ENCODE measurements around the gene ZSWIM6.

The ZSWIM6 gene

GRCh38 chr5:61450493-61451279 is 118.6 kb downstream of the ZSWIM6 start:
- DNase-seq, result no peak

DNA sequence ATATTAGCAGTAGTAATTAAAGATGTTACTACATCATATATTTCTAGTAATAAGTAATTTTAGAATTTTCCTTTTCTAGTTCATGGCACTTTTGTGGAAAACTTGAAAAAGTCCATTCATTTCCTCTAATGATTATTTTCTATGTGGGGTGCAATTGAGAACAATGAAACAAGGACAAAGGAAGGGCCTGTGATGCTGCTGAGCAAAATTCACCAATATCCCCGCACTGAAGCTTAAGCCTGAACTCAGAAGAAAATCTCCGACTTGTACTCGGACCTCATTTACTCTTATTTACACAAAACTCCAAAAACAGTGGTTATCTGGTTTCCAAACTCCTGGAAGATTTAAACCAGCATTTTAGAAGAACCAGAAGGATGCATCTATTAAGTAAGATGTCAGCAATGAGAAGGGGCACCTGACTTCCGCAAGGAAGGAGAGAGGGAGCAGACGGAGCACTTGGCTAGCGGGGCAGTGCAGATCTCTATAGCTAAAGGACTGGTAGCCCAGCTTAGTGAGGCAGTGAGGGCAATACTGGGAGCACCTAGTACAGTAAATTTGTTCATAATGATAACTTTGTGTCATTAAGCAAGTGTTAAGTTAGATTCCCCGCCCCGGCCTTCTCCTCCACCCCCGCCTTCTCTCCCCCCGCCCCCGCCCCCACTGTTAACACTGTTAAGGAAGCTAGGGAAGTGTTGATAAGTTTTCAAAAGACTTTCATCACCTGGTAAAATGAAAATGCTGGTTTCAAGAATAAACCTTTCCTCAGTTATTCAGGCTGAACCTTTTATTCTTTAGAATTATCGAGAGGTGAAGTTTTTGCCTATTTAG is 123.3 kb downstream of the ZSWIM6 start:
- no peak for DNase-seq

GRCh38 chr5:61460471-61460870 is 128.4 kb downstream of the ZSWIM6 start:
- no peak for DNase-seq

GRCh38 chr5:61461417-61461816 is 129.4 kb downstream of the ZSWIM6 start:
- no peak for DNase-seq

DNA sequence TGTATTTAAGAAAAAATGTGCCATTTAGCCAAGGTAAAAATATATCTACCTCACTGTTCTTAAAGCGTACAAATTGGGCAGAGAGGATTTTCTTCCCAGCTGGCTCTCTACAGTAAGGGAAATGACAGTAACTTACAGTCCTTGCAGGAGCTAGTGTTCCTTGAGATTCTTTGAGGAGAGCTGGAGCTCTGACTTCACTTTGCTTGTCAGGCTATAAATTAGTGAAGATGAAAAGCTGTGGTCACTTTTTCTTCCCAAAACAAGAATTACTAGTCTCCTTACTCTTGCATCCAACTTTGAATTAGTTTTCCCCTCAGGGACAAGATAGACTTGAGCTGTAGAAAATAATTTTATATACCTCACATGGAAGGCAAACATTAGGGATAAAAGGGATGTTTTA is 129.9 kb downstream of the ZSWIM6 start:
- no peak for DNase-seq

GRCh38 chr5:61463596-61463995 is 131.5 kb downstream of the ZSWIM6 start:
- DNase-seq, result no peak

GRCh38 chr5:61464512-61464911 is 132.5 kb downstream of the ZSWIM6 start:
- DNase-seq, result no peak

DNA sequence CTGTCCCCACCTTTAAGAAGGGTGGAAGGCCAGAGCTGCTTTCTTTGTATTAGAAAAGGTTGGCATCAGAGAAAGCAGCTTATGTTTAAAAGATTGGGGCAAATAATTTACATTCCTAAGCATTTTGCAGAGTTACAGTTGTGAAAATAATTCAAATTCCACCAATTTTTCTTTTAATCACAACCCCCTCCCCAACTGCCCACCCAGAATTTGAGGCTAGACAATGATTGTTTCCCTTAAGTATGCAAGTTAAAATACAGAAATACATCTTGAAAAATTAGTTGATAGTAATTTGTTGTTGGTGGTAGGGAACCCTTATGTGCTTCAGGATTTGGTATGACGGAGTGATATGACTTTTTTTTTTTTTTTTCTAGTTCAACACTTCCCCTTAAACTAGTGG is 133.0 kb downstream of the ZSWIM6 start:
- no peak for DNase-seq

DNA sequence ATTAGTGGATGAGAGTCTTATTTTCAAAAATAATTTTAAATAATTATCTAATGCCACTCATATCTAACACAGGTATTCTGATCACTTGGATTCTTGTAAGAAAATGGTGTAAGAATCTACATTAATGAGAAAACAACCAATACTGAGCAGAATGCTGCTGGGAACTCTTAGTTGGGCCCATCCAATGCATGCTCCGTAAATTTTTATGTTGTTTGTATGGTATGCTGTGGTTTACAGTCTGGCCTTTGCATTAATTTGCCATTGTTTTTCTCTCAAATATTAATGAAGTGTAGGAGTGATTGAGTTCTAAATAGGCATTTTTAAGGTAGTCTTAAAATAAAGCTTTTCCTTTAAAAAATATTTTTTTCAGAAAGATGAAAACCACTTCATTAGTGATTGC is 133.4 kb downstream of the ZSWIM6 start:
- no peak for DNase-seq

- DNase-seq, result peak; percentile 36
Observed at GRCh38 chr5:61466017-61466416, 134.0 kb downstream of the ZSWIM6 start.

GRCh38 chr5:61467766-61468482 is 135.9 kb downstream of the ZSWIM6 start:
- no peak for DNase-seq

DNA sequence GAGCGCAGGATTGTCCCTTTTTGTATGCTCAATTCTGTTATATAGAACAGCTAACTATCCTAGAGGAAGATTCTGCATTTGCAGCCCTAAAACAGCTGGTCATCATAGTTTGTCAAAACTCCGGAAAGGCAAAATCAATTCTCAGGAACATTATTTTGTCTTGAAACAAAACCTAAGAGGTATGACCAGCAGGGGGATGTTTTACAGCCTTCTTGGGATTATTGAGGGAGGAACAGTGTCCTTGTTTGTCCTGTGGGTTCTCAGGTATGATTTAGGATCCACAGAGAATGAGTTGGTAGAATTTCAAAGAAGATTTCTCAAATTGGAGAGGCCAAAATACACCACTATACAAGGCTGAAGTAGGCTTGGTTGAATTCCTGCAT is 136.4 kb downstream of the ZSWIM6 start:
- DNase-seq, result no peak

DNA sequence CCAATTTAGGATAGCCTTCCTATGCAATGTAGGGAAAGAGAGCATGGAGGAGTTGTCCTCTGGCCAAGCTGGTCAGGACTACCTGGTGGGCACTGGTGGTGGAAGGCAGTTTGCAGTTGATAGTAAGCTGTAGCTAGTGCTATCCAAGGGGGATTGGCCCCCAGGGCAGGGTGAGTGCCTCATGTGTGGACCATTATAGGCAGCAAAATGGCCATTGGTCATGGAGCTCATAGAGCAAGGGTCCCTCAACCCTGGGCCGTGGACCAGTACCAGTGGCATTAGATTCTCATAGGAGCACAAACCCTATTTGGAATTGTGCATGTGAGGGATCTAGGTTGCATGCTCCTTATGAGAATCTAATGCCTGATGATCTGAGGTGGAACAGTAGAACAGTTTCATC is 139.3 kb downstream of the ZSWIM6 start:
- DNase-seq, result no peak

DNA sequence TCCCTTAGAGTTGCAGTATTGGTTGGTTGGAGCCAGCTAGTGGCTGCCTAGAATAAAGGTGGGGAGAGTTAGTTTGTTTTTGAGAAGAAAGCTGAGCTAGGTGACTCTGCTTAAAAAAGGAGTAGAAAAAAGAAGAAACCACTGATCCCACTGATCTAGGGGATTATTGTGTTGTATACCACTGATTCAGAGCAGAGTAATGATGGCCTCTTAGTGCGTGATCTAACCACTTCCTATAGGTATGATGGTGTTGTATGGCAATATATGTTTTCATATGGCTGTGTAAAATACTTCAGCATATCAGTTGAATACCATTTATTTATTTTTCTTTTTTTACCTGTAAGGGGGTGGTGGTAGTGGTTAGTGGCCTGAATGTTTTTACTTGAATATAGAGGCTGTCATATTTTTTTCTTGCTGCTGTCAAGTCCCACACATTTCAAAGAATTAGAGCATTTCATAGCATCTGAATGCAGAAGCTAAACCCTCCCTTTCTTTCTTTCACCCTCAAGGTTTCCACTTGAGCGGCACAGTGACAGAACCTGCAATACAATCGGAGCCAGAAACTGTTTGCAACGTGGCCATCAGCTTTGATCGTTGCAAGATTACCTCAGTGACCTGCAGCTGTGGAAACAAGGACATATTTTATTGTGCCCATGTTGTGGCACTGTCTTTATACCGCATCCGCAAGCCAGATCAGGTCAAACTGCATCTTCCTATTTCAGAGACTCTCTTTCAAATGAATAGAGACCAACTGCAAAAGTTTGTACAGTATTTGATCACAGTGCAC is 140.3 kb downstream of the ZSWIM6 start:
- no peak for DNase-seq

DNA sequence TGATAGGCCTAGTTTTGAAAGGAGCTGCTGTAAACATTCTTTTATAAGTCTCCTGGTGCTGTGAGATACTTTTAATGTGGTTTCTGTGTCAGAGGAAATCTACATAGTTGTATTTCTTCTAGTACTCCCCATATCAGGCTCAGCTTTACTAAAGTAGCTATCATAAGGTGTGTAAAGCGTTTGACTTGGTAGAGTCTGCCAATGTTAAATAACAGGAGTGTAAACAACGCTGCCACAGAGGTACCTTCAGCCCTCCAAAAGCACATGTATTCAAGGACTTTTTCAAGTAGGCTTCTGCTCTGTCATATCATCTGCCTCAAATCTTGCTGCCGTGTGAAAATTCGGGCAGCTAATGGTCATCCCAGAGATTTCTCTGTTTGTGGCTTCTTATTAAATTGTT is 142.7 kb downstream of the ZSWIM6 start:
- no peak for DNase-seq

DNA sequence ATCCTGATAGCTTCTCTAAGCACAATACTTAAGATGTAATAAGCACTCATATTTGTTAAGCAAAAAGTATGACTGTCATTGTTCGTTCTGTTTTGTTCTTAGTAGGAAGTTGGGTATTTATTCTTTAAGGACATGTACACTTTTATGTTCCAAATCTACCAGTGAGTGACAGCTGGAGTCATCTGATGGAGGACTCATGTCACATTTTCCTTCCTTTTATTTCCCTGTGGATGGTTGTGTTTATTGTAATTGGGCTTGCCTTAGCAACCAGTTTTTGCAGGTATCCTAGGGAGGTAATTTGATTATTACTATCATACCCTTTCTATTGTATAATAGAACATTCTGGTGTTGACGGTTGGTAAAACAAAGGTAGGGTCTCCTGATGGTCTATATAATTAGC is 145.7 kb downstream of the ZSWIM6 start:
- no peak for DNase-seq

- no peak for DNase-seq
Observed at GRCh38 chr5:61479850-61480614, 148.0 kb downstream of the ZSWIM6 start.

DNA sequence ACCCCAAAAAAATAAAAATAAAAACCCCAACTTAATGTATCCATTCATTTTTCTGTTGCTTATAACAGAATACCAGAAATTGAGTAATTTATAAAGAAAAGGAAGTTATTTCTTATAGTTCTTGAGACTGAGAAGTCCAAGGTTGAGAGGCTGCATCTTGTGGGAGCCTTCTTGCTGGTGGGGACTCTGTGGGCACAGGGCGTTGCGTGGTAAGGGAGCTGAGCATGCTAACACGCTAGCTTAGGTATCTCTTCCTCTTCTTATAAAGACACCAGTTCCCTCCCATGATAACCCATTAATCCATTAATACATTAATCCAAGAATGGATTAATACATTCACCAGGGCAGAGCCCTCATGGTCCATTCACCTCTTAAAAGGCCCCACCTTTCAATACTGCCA is 150.9 kb downstream of the ZSWIM6 start:
- no peak for DNase-seq

- no peak for DNase-seq
Observed at GRCh38 chr5:61486476-61486875, 154.4 kb downstream of the ZSWIM6 start.

- no peak for DNase-seq
Observed at GRCh38 chr5:61489574-61489973, 157.5 kb downstream of the ZSWIM6 start.

DNA sequence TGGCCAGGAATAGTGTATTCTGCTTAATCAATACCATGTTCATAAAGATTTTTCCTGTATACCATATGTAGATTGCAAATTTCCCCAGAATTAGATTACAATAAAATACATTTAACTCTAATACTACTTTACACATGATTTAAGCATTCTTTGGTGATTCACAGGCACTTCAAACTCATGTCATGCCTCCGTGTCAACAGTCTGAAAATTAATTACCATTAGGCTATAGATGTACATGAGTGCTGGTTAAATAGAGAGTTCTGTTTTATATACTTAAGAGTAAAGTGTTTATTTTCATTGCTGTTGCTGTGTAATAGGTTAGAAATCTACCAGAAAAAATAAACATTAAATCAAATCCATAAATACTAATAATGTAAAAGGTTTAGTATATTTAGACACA is 159.8 kb downstream of the ZSWIM6 start:
- no peak for DNase-seq

DNA sequence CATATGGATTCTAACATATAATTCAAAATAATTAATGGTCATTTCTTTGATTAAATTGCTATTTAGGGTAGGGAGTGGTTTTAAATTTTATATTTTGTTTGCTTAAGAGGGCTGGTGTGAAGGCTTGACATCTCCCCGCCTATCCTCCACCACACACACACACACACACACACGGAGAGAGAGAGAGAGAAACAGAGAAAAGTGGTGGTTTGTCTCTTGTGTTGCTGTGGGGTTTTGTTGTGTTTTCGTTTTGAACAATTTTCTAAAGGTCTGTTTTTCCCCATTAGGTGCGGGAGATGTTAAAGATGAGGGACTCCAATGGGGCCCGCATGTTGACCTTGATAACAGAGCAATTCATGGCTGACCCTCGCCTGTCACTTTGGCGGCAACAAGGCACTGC is 161.9 kb downstream of the ZSWIM6 start:
- no peak for DNase-seq

Data from inflammatory macrophage treated with lipopolysaccharide for 4 hours (primary cell).